GM23338 (cell line): ENCODE results near the gene FOXP1. TPM values are rescaled to one million over a fixed set of nuclear protein-coding genes. Genes with fewer than 3 reads are reported as not detected.

Experiments
- ATAC-seq: fragments of 200-7000 bp; cut with Tn5 transposase; 3 replicates; pipeline ENCODE4 v1.9.1; 2020
- DNase-seq: peaks from one replicate; pipeline ENCODE4 v3.0.0-alpha.2; 2015; ENCODE audit warnings: low spot score
- H2AFZ ChIP-seq: fragments of 200-600 bp; sonication (generic); 2 replicates; pipeline ENCODE4 v1.8.0; 2016; ENCODE audit warnings: antibody characterized with exemption, mild to moderate bottlenecking, moderate library complexity
- H3F3A ChIP-seq: fragments of 200-600 bp; sonication (generic); replicated peaks from 2 replicates; pipeline ENCODE4 v1.8.0; 2017; ENCODE audit warnings: antibody characterized with exemption, mixed run types, low read depth
- H3K27ac ChIP-seq: fragments of 200-600 bp; sonication (generic); 2 replicates; pipeline ENCODE4 v1.6.1; 2016; ENCODE audit warnings: low read depth
- H3K27me3 ChIP-seq: fragments of 200-600 bp; sonication (generic); 2 replicates; pipeline ENCODE4 v1.8.0; 2016; ENCODE audit warnings: mild to moderate bottlenecking, mixed run types, moderate library complexity; ENCODE audit not compliant: insufficient read depth
- H3K36me3 ChIP-seq: fragments of 200-600 bp; sonication (generic); 2 replicates; pipeline ENCODE4 v1.8.0; 2016; ENCODE audit warnings: mild to moderate bottlenecking; ENCODE audit not compliant: insufficient read depth
- H3K4me1 ChIP-seq: fragments of 200-600 bp; sonication (generic); 2 replicates; pipeline ENCODE4 v1.8.0; 2016; ENCODE audit warnings: mild to moderate bottlenecking, moderate library complexity; ENCODE audit not compliant: insufficient read depth
- H3K4me2 ChIP-seq: fragments of 200-600 bp; sonication (generic); 2 replicates; pipeline ENCODE4 v1.7.1; 2017; ENCODE audit warnings: mixed run types
- H3K4me3 ChIP-seq: fragments of 200-600 bp; sonication (generic); 2 replicates; pipeline ENCODE4 v1.6.1; 2016; ENCODE audit warnings: mixed run types
- H3K79me2 ChIP-seq: fragments of 200-600 bp; sonication (generic); replicated peaks from 2 replicates; pipeline ENCODE4 v1.8.0; 2017; ENCODE audit warnings: mild to moderate bottlenecking; ENCODE audit not compliant: insufficient read depth
- H3K9me2 ChIP-seq: fragments of 200-600 bp; sonication (generic); 2 replicates; pipeline ENCODE4 v1.8.0; 2017; ENCODE audit not compliant: insufficient read depth
- H4K20me1 ChIP-seq: fragments of 200-600 bp; sonication (generic); replicated peaks from 2 replicates; pipeline ENCODE4 v1.8.0; 2017; ENCODE audit warnings: mild to moderate bottlenecking; ENCODE audit not compliant: insufficient read depth
- H3K27ac Mint-ChIP-seq: 2 replicates; pipeline ENCODE4 v1.8.0; 2020; ENCODE audit warnings: inconsistent platforms, mild to moderate bottlenecking, moderate library complexity, mixed read lengths
- H3K27me3 Mint-ChIP-seq: 3 replicates; pipeline ENCODE4 v1.8.0; 2022; ENCODE audit warnings: low read depth, mild to moderate bottlenecking, moderate library complexity, mixed read lengths, inconsistent platforms; ENCODE audit not compliant: insufficient read depth, poor library complexity
- H3K36me3 Mint-ChIP-seq: 3 replicates; pipeline ENCODE4 v1.8.0; 2021; ENCODE audit warnings: low read depth, mild to moderate bottlenecking, inconsistent platforms, moderate library complexity, mixed read lengths
- H3K4me1 Mint-ChIP-seq: 3 replicates; pipeline ENCODE4 v1.8.0; 2020; ENCODE audit warnings: mild to moderate bottlenecking, inconsistent platforms, mixed read lengths
- H3K4me3 Mint-ChIP-seq: 3 replicates; pipeline ENCODE4 v1.8.0; 2021; ENCODE audit warnings: moderate library complexity, mild to moderate bottlenecking, inconsistent platforms, mixed read lengths
- H3K9me3 Mint-ChIP-seq: 3 replicates; pipeline ENCODE4 v1.8.0; 2020; ENCODE audit warnings: moderate library complexity, mild to moderate bottlenecking, inconsistent platforms, mixed read lengths
- EZH2 ChIP-seq: fragments of 200-600 bp; sonication (generic); IDR thresholded peaks from one replicate; pipeline ENCODE4 v1.8.0; 2017; ENCODE audit warnings: antibody characterized with exemption, mild to moderate bottlenecking, low read depth; ENCODE audit not compliant: unreplicated experiment
- NANOG ChIP-seq: IDR thresholded peaks from 2 replicates; pipeline ENCODE4 v1.6.1; 2016; ENCODE audit warnings: antibody characterized with exemption, borderline replicate concordance
- POLR2AphosphoS5 ChIP-seq: IDR thresholded peaks from 2 replicates; pipeline ENCODE4 v1.6.1; 2016; ENCODE audit warnings: antibody characterized with exemption, low read depth
- ZNF114 ChIP-seq: fragments of 250-450 bp; sonication (Bioruptor Pico); IDR thresholded peaks from 2 replicates; pipeline ENCODE4 v1.5.0; 2020; ENCODE audit warnings: mild to moderate bottlenecking, moderate library complexity
- ZNF331 ChIP-seq: fragments of 250-450 bp; sonication (Bioruptor Pico); IDR thresholded peaks from 2 replicates; pipeline ENCODE4 v1.5.0; 2020; ENCODE audit warnings: low read depth, mild to moderate bottlenecking, moderate library complexity
- polyA plus RNA-seq: library from polyadenylated mRNA; unstranded; fragments of >200 nt; fragmentation: Nextera tagmentation; extraction: Ambion mirVana; gene quantifications from 2 replicates; pipeline ENCODE4 v1.2.1, GENCODE V29; 2016
- total RNA-seq: library from RNA; depleted of rRNA; stranded (reverse); fragments of >200 nt; shearing (Covaris generic); gene quantifications from 2 replicates; pipeline ENCODE4 v1.2.3, GENCODE V29; 2014
- TF ChIP-seq, protein P1 (sequence below), 2 experiments: fragments of 200-600 bp in 1 of 2; sonication (generic) in 1 of 2; conservative IDR thresholded peaks; 2 replicates each; pipeline versions ENCODE4 v1.5.1 to v1.6.1; 2016 to 2017; ENCODE audit warnings: antibody characterized with exemption in 2 of 2, low read depth in 2 of 2, mild to moderate bottlenecking in 2 of 2, moderate library complexity in 1 of 2
- TF ChIP-seq, protein P2 (sequence below): fragments of 250-450 bp; sonication (Bioruptor Pico); IDR thresholded peaks from 2 replicates; pipeline ENCODE4 v1.5.0; 2020; ENCODE audit warnings: mild to moderate bottlenecking, moderate library complexity

Gene FOXP1
- total and polyA plus RNA-seq, 2 experiments from 2014 or later = 32.9 to 35.5 TPM

DNA sequence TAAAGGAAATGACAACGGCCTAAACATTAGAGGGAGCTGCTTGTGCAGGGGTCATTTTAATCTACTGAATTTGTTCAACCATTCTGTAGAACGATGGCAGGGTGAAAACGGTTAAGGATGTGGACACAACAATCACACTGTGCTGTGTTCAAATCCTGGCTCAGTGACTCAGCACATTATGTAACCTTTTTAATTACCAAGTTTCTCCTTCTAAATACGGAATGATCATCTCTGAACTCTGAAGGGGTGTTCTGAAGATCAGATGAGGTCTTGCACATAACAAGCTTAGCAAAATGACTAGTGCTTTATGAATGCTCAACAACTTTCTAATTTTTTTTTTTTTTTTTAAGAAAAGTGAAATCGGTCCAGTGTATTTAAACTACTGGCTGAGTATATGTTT lies 592.8 kb downstream of the FOXP1 start:
- no peak overlapping the region for H3K4me3 Mint-ChIP-seq
- H3K27ac Mint-ChIP-seq = no peak overlapping the region
- no peaks in the 10 kb centered on the region for H3K9me3 Mint-ChIP-seq
- peaks cover 6% of the 10 kb centered on the region for H3K4me1 Mint-ChIP-seq
- no peaks in the 10 kb centered on the region for H3K4me1 ChIP-seq
- TF ChIP-seq POLR2AphosphoS5 = no peak
- TF ChIP-seq, protein P1, sequence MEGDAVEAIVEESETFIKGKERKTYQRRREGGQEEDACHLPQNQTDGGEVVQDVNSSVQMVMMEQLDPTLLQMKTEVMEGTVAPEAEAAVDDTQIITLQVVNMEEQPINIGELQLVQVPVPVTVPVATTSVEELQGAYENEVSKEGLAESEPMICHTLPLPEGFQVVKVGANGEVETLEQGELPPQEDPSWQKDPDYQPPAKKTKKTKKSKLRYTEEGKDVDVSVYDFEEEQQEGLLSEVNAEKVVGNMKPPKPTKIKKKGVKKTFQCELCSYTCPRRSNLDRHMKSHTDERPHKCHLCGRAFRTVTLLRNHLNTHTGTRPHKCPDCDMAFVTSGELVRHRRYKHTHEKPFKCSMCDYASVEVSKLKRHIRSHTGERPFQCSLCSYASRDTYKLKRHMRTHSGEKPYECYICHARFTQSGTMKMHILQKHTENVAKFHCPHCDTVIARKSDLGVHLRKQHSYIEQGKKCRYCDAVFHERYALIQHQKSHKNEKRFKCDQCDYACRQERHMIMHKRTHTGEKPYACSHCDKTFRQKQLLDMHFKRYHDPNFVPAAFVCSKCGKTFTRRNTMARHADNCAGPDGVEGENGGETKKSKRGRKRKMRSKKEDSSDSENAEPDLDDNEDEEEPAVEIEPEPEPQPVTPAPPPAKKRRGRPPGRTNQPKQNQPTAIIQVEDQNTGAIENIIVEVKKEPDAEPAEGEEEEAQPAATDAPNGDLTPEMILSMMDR (conservative IDR thresholded peaks at IDR 0.05; ENCODE audit: low read depth in 2 of 2) = no peak
- TF ChIP-seq, protein P2, sequence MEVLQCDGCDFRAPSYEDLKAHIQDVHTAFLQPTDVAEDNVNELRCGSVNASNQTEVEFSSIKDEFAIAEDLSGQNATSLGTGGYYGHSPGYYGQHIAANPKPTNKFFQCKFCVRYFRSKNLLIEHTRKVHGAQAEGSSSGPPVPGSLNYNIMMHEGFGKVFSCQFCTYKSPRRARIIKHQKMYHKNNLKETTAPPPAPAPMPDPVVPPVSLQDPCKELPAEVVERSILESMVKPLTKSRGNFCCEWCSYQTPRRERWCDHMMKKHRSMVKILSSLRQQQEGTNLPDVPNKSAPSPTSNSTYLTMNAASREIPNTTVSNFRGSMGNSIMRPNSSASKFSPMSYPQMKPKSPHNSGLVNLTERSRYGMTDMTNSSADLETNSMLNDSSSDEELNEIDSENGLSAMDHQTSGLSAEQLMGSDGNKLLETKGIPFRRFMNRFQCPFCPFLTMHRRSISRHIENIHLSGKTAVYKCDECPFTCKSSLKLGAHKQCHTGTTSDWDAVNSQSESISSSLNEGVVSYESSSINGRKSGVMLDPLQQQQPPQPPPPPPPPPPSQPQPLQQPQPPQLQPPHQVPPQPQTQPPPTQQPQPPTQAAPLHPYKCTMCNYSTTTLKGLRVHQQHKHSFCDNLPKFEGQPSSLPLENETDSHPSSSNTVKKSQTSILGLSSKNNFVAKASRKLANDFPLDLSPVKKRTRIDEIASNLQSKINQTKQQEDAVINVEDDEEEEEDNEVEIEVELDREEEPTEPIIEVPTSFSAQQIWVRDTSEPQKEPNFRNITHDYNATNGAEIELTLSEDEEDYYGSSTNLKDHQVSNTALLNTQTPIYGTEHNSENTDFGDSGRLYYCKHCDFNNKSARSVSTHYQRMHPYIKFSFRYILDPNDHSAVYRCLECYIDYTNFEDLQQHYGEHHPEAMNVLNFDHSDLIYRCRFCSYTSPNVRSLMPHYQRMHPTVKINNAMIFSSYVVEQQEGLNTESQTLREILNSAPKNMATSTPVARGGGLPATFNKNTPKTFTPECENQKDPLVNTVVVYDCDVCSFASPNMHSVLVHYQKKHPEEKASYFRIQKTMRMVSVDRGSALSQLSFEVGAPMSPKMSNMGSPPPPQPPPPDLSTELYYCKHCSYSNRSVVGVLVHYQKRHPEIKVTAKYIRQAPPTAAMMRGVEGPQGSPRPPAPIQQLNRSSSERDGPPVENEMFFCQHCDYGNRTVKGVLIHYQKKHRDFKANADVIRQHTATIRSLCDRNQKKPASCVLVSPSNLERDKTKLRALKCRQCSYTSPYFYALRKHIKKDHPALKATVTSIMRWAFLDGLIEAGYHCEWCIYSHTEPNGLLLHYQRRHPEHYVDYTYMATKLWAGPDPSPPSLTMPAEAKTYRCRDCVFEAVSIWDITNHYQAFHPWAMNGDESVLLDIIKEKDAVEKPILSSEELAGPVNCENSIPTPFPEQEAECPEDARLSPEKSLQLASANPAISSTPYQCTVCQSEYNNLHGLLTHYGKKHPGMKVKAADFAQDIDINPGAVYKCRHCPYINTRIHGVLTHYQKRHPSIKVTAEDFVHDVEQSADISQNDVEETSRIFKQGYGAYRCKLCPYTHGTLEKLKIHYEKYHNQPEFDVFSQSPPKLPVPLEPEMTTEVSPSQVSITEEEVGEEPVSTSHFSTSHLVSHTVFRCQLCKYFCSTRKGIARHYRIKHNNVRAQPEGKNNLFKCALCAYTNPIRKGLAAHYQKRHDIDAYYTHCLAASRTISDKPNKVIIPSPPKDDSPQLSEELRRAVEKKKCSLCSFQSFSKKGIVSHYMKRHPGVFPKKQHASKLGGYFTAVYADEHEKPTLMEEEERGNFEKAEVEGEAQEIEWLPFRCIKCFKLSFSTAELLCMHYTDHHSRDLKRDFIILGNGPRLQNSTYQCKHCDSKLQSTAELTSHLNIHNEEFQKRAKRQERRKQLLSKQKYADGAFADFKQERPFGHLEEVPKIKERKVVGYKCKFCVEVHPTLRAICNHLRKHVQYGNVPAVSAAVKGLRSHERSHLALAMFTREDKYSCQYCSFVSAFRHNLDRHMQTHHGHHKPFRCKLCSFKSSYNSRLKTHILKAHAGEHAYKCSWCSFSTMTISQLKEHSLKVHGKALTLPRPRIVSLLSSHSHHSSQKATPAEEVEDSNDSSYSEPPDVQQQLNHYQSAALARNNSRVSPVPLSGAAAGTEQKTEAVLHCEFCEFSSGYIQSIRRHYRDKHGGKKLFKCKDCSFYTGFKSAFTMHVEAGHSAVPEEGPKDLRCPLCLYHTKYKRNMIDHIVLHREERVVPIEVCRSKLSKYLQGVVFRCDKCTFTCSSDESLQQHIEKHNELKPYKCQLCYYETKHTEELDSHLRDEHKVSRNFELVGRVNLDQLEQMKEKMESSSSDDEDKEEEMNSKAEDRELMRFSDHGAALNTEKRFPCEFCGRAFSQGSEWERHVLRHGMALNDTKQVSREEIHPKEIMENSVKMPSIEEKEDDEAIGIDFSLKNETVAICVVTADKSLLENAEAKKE (CRISPR knock-in tag) = no peak
- peaks cover 7% of the 10 kb centered on the region; the same call in 2 of the 3 replicates for H3K36me3 Mint-ChIP-seq
- no peak overlapping the region for H3K4me2 ChIP-seq
- H3K79me2 ChIP-seq = no peaks in the 10 kb centered on the region
- ATAC-seq (no peak), DNase-seq (no peak)
- H3K27ac ChIP-seq = no peak overlapping the region
- H2AFZ ChIP-seq = no peak overlapping the region
- H3K36me3 ChIP-seq = no peaks in the 10 kb centered on the region
- no peaks in the 10 kb centered on the region for H3K27me3 ChIP-seq
- peaks cover 3% of the 10 kb centered on the region for H3K27me3 Mint-ChIP-seq
- no peaks in the 10 kb centered on the region for H3K9me2 ChIP-seq
- H3K4me3 ChIP-seq = no peak overlapping the region
- no peaks in the 10 kb centered on the region for H3F3A ChIP-seq
- H4K20me1 ChIP-seq = no peaks in the 10 kb centered on the region

DNA sequence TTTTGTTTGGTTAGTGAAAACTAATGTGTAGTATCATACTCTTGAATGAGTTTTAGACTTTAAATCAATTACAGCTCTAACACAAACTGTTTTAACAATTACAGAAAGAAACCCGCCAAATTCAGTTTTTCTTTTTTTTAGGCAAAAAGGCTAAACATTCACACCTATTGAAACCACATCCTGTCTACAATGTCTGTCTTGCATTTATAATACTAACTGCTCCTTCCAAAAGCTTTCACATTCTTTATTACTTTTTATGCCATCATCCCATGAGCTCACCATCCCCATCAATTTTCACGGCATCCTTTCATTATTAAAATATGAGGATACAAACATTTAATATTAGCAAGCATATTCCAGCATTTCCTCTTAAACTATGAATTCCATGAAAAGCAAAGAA lies 593.3 kb downstream of the FOXP1 start:
- H3K4me1 ChIP-seq = no peaks in the 10 kb centered on the region
- Mint-ChIP-seq H3K4me1 (peaks cover 6% of the 10 kb centered on the region), H3K27me3 (peaks cover 3% of the 10 kb centered on the region), H3K27ac (no peak overlapping the region), H3K36me3 (peaks cover 7% of the 10 kb centered on the region; the same call in 2 of the 3 replicates), H3K4me3 (no peak overlapping the region), H3K9me3 (no peaks in the 10 kb centered on the region)
- H3K9me2 ChIP-seq = no peaks in the 10 kb centered on the region
- no peak for ATAC-seq
- no peaks in the 10 kb centered on the region for H3K27me3 ChIP-seq
- H3F3A ChIP-seq = no peaks in the 10 kb centered on the region
- DNase-seq = no peak
- H3K4me2 ChIP-seq = no peak overlapping the region
- H3K4me3 ChIP-seq = no peak overlapping the region
- H2AFZ ChIP-seq = no peak overlapping the region
- no peaks in the 10 kb centered on the region for H4K20me1 ChIP-seq
- no peaks in the 10 kb centered on the region for H3K79me2 ChIP-seq
- no peak overlapping the region for H3K27ac ChIP-seq
- TF ChIP-seq ZNF331 (CRISPR knock-in tag) = no peak
- TF ChIP-seq ZNF114 (CRISPR knock-in tag) = no peak
- TF ChIP-seq NANOG = no peak
- no peak for TF ChIP-seq EZH2
- H3K36me3 ChIP-seq = no peaks in the 10 kb centered on the region
